ENCODE results near the gene PRRX1.

The PRRX1 gene

DNA sequence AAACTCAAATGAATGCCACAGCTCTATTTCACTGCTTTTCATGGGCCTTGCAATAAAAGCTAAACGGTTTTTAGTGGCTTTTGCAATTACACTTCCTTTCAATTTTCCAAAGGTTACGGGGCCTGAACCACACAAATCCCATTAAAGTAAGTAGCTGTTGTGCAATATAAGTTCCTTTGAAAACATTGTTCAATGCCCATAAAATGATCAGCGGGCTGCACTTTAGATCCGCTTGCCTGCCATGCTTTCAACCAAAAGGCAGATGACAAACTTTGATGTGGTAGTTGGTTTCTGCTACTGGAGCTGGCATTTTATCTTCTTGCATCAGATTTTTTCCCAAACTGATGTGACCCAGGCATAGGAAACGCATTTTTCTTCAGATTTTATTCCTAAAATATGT, 50.2 kb downstream of the PRRX1 start:
- DNase-seq (ENCODE audit: insufficient read length, low spot score) (no peak), FAIRE-seq (no peak)

DNA sequence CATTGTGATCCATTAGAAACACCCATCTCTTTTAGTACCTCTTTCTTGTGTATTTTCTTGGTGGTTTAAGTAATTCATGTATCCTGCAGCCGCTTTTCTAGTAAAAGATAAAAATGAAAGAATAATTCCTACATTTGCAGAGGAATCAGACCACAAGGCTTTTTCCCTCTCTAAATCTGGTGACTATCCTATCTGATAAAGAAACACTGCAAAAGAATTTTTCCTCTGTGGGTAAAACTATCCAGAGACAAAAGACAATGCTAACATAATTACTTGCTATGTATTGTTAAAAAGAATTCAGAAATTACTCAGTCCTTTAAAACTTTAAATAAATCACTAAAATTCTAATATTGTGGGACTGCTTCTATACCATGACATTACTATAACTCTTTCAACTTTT, 51.0 kb downstream of the PRRX1 start:
- FAIRE-seq (no peak), DNase-seq (ENCODE audit: insufficient read length, low spot score) (no peak)

DNA sequence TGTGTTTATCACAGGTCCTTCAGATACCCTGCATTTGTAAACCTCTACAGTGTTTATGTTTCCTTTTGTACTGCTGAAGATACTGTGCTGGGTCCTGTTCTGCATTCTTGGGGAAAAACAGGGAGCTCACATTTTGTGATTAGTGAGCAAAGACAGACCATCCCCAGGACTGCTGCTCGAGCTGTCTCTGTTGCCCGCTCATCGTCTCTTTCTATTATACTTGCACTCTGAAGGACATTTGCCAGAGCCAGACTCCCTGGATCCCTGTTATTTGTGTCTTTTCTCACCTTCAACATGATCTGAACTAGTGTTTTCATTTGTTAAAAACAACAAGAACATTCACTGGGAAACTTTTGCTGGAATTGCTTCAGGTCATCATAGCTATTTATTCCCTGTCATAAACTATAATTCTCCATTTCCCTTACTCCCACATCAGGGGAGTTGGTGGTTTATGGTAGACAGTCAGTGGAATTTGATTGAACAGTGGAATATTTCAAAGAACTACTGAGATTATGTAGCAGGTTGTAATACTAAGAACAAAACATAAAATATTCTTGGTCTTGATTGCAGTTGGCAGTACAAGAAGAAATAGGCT, 53.0 kb downstream of the PRRX1 start:
- DNase-seq (ENCODE audit: insufficient read length, low spot score): no peak
- FAIRE-seq: no peak

DNA sequence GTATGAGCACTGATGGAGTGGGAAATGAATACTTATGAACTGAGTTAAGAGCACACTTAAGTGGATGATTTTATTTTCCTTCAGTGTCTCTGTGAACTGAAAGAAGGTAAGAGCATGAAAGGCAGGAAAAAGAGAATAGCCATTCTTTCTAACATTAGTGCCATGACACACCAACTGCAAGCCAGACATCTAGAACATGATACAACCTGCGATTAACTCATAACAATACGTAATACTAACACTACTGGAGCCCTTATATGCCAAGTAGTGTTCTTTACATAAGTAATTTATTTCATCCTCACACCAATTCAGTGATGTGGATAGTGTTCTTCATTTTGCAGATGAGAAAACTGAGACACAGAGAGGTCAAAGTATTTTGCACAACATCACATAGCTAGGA, 56.7 kb downstream of the PRRX1 start:
- FAIRE-seq: no peak
- no peak for DNase-seq (ENCODE audit: insufficient read length, low spot score)

DNA sequence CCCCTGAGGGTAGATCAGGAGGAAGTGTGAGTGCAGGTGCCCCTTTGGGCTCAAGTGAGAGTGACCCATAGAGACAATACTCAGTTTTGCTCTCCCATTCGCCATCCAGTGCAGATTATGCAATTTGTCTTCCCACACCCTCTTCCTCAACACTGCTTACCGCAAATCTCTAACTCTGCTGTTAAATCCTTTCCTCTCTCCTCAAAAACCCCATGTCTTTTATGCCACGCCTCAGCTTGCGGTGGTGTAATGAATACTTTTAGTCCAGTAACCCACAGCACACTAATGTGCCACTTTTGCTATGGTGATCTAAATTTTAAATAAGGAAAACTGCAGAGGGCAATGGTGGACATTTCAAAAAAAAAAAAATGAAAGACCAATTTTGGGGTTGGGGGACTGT, 57.7 kb downstream of the PRRX1 start:
- no peak for DNase-seq (ENCODE audit: insufficient read length, low spot score)
- no peak for FAIRE-seq

DNA sequence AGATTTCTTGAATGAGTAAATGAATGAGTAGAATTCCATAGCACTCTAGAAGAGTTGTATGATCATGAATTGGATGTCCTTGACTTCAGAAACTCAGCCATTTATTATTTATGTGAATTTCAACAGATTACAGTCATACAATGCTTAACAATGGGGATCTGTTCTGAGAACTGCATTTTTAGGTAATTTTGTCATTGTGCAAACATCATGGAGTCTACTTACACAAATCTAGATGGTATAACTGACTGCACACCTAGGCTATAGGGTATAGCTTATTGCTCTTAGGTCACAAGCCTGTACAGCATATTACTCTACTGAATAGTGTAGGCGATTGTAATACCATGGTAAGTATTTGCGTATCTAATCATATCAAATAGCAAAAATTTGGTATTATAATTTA, 59.6 kb downstream of the PRRX1 start:
- FAIRE-seq: no peak

DNA sequence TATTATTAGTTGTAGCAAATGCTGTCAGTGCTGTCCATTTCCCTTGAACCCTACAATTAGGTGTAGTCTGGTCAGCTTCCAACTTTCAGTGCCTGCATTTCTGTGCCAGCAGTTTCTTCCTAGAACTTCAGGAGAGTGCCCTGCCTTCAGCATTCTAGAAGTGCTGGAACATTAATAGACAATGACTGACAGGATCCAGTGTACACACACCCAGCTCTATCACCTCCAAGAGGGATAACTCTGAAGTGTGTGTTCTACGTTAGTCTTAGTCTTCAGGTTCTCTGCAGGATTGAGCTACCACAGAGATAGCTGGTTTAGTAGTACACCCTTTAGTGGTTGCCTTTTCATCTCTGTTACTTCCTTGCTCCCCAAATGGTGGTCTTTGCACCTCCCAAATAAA, 61.4 kb downstream of the PRRX1 start:
- FAIRE-seq (no peak), DNase-seq (ENCODE audit: insufficient read length, low spot score) (no peak)

More for the DNA sequence above, 59.6 kb downstream of the PRRX1 start:
- no peak for DNase-seq (ENCODE audit: insufficient read length, low spot score)

DNA sequence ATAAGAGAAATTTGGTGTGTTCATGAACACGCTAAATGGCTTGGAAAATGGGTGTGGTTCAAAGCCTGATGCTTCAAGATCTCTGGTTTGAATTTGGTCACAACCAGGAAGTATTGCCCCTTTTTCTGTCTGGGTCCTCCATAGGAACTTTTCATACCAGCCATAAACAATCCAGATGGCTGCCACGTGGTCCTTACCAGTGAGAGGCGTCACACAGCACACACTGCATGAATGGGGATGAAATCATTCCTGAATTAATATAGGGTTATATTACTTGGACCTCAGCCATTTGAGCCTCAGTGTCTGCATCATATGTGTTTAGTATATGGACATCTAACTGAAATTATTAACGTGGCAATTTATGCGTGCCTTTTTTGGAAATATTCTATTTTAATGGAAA, 64.0 kb downstream of the PRRX1 start:
- DNase-seq (ENCODE audit: insufficient read length, low spot score) (no peak), FAIRE-seq (no peak)

DNA sequence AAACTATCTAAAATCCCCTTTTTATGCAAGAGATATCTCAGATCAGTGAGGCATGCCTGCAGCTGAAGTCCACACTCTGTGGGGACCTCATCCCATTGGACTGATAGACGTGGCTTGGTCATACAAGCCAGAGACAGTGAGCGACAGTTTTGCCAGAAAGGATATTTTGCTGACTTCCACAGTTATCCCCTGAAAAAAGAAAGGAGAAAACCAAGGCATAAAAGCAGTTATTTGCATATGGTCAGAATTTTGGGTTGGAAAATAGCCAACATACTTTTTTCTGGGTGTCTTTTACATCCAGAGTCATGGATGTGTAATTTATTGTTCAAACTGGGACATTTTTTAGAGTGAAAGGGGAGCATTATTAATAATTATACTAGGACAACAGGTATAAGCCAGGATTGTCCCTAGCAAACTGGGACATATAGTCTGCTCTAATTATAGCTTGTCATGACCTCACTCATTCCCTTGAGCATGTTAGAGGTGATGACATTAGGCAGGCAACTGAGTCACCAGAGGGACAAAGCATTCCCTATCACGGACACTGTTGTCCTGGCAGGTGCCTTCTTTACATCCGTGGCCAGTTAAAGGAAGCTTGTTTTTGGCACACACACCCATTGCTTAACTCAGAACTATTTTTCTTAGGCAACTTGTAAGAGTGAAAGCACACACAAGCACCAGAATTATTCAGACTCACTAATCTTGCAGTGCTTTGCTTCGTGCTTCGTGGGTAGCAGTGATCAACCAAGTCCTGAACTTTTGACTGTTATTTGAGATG, 65.5 kb downstream of the PRRX1 start:
- DNase-seq (ENCODE audit: insufficient read length, low spot score) (no peak), FAIRE-seq (no peak)

DNA sequence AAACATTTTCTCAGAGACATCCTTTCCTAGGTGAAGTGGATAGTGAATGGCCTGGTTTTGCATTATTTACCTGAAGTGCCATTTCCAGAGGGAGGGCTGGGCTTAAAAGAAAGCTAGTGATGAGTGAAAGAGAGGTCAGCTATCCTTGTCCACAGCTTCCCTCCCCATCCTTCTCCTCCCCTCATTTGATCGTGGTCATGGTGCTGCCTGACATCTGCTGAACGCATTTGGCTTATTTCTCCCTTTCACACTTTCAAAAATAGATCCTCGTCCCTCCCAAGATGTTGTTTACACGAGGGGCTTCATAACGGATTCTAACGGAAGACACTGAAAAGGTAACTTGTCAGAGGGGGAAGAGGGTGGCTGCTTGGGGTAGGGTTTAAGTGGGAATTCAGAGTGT, 66.1 kb downstream of the PRRX1 start:
- DNase-seq (ENCODE audit: insufficient read length, low spot score) (no peak), FAIRE-seq (no peak)

DNA sequence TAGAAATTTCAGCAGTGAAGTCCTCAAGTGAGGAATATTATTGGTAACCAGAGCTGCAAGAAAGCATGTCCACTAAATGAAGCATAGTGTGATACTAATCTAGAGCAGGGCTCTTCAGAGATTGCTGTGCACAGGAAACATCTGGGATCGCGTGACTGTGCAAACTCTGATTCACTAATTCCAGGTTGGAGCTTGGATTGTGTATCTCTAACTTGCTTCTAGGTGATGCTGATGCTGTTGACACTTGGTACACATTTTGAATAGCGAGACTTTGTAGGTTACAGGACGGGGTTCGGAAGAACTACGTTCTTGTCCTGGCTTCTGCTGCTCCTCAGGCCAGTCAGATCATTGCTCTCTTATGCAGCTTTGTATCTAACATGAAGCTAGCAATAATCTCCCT, 66.5 kb downstream of the PRRX1 start:
- FAIRE-seq (no peak), DNase-seq (ENCODE audit: insufficient read length, low spot score) (no peak)

DNA sequence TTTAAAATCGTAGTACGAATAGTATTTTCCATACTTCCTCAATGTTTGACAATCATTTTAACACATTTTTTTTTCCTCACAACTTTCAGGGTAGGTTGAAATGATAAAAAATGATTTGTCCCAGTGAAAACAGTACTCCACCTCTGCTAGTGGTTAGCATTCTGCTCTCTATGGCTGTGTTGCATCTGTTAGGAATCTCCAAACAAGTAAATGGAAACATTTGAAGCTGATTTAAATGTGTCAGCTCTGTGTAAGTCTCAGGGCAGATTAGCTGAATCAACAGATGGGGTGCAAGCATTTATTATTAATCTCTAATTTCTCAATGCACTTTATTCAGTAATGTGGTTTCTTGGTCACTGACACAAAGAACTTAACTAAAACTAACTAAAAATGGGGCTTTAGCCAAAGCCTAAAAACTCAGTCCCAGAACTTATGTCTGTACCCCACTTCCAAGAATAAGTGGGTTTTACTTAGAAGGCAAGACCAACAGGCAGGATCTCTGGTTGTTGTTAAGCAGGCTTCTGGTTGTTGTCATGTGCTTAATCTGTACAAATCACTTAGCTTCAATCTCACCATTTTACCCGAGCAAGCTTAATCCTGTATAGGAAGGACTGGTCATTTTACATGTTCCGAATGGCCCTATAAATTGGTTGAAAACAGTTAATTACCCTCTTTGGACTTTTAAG, 67.8 kb downstream of the PRRX1 start:
- DNase-seq (ENCODE audit: insufficient read length, low spot score) (no peak), FAIRE-seq (no peak)

DNA sequence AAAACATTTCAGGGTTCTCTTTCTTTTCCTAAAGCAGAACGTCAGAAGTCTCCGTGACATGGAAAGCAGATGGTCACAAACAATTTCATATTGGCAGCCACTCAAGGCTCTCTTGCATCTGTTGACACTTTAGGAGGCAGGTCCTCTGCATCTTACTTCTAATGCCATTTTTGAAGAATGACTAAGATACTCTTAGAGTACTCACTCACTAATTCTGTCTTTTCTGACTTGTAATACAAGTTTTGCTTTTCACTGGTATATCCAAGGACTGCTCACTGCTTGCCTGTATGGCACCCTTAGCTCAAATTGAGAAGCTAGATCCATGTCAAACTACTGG, 68.3 kb downstream of the PRRX1 start:
- FAIRE-seq (no peak), DNase-seq (ENCODE audit: insufficient read length, low spot score) (no peak)

DNA sequence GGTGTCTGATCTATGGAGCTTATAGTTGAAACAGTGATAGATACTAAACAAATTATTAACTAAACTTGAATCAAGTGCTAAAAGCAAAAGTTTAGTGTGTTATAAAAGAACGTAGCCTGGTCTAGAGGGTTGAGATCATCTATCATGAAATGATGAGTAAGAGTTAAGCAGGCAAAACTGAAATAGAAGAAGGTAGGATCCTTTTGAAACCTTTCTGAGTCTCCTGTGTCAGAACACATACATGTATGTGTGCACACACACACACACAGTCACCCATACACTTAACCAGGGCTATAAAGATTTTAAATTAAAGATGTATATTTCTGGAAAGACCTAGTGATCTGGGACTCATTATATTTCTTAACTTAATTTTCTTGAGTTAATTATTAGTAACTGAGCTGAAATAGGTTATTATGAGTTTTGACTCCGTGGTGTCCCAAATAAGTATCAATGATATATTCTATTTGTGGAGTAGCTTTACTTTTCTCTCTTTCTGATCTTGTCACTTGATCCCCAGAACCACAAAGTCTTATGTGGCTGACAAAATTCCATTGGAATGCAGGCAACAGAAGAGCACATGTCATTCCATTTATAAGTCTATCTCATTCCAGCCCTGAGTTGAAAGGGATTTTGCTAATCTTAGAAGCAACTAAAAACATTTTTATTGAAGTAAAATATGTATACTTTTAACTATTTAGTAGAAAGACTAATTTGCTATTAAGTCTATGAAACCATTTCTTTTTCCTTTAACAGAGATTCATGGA, 70.7 kb downstream of the PRRX1 start:
- FAIRE-seq (no peak), DNase-seq (ENCODE audit: insufficient read length, low spot score) (no peak)

DNA sequence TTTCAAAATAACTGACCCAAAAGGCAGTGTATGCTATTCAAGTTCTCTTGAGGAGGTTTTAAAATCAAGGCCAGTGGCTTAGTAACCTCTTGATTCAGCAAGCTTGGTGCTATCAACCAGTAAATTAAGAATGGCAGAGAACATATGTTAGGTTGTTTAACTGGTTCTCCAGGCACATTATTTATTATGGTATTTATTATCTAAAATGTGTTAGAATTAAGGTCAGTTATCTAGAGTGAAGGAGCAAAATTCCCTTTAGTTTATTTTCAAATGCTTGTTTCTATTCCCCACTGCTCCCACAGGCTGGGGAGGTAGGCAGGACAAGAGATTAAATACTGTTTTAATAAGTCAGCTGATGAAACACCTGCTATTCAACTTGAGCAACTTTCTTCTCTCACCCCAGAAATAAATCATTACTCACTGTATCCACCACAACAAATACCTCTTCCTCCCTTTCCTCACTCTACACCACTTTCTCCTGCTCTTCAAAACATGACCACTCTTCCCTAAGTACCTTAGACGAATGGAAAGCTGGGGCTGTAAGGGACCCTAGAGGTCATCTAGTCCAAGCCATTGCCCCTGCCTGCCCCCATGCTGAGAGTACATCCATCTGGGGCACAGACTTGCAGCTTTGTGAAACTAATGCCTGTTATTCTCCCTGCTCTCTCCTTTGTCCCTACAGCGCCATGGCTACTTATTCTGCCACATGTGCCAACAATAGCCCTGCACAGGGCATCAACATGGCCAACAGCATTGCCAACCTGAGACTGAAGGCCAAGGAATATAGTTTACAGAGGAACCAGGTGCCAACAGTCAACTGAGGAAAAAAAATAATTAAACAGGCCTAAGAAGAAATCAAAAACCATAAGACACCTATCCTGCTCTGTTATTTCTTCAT, 71.7 kb downstream of the PRRX1 start:
- DNase-seq (ENCODE audit: insufficient read length, low spot score) (no peak), FAIRE-seq (no peak)

DNA sequence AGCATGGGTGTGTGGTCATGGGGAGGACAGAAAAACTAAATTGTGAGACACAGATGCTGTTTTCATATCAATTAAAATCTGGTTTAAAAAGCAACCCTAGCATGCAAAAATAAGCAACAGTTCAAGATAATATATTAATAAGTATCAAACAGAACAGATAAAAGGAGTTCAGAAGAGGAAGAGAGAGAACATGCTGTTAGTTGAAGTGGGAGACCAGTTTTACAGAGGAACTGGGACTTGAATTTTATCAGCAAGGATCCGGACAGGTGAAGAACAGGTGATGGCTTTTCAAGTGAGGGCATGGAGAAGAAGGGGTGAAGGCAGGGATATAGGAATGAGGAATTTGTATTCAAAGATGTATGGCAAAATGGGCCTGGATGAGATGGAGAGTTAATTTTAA, 75.9 kb downstream of the PRRX1 start:
- no peak for FAIRE-seq
- DNase-seq (ENCODE audit: insufficient read length, low spot score): no peak

DNA sequence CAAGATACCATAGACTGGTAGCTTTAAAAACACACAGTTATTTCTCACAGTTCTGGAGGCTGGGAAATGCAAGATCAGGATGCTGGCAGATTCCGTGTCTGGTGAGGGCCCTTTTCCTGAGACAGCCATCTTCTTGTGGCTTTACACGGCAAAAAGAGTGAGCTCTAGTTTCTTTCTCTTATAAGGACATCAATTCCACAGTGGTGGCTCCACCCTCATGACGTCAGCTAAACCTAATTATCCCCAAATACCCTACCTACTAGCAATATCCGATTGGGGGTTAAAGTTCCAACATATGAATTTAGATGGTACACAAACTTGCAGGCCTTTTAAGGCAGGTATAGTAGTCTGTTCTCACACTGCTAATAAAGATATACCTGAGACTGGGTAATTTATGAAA, 77.7 kb downstream of the PRRX1 start:
- FAIRE-seq (no peak), DNase-seq (ENCODE audit: insufficient read length, low spot score) (no peak)

DNA sequence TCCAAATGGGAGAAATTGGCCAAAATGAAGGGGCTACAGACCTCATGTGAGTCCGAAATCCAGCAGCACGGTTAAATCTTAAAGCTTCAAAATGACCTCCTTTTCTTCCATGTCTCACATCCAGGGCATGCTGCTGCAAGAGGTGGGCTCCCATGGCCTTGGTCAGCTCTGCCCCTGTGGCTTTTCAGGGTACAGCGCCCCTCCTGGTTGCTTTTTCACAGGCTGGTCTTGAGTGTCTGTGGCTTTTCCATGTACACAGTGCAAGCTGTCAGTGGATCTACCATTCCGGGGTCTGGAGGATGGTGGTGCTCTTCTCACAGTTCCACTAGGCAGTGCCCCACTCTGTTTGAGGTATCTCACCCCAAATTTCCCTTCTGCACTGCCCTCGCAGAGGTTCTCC, 78.7 kb downstream of the PRRX1 start:
- DNase-seq (ENCODE audit: insufficient read length, low spot score) (no peak), FAIRE-seq (no peak)

DNA sequence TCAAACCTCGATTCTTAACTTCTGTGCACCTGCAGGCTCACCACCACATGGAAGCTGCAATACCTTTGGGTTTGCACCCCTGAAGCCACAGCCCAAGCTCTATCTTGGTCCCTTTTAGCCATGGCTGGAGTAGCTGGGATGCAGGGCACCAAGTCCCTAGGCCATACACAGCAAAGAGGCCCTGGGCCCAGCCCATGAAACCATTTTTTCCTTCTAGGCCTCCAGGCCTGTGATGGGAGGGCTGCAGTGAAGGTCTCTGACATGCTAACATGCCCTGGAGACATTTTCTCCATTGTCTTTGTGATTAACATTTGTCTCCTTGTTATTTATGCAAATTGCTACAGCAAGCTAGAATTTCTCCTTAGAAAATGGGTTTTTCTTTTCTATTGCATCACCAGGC, 79.2 kb downstream of the PRRX1 start:
- FAIRE-seq (no peak), DNase-seq (ENCODE audit: insufficient read length, low spot score) (no peak)

DNA sequence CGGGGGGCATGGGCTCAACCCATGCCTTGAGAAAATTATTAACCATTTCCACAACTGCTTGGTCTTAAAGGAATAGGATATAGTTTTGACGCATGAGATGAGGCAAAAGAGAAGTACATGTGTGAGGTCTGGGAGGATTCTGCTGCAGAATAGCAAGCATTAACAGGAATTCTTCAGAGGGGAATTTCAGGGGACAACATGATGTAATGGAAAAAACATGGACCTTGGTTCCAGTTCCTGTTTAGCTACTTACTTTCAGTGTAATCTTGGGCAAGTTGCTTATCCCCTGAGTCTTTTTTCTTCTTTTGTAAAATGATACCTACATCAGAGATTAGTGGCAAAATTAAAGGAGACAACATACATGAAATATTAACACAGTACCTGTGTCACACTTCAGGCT, 85.6 kb downstream of the PRRX1 start:
- FAIRE-seq (no peak), DNase-seq (ENCODE audit: insufficient read length, low spot score) (no peak)

DNA sequence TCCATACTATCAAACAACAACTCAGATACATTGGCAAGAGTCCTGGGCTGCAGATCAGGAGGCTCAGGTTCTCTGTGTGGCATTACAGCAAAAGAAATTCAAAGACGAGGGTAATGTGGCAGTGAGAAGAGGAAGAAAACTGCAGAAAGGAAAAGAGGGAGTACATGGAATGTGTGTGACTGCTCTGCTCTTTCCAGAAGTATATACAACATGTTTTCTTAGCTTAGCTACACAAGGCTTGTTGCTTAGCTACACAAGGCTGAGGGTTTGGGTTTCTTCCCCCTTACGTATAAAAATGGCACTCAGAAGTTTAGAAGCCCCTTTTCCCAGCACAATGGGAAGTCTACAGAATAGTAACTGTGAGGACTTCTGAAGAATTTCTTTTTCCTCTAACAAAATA, 86.0 kb downstream of the PRRX1 start:
- DNase-seq (ENCODE audit: insufficient read length, low spot score) (no peak), FAIRE-seq (no peak)
